ENCODE results near the gene HTR1E.

- no peak for TF ChIP-seq POLR2A (IDR thresholded peaks at IDR 0.05; ENCODE audit: low read depth, low read length)
- TF ChIP-seq POLR2AphosphoS5 (IDR thresholded peaks at IDR 0.05; ENCODE audit: low read depth, low read length): no peak
- TF ChIP-seq POU2F2 (IDR thresholded peaks at IDR 0.05; ENCODE audit: low read depth, low read length): no peak
Observed at GRCh38 chr6:87016772-87017171, 79.4 kb downstream of the HTR1E start.

Measured in GM12891 (cell line).